RWPE2 (cell line): Measurements from ENCODE around the gene CYP2J2.
A peak's percentile ranks its signal among the peaks of the same experiment; 100 is the strongest.

ENCODE experiments used
- ATAC-seq: fragments of 200-7000 bp; cut with Tn5 transposase; 3 replicates; pipeline ENCODE4 v1.9.1; 2021; ENCODE audit warnings: low read depth
- DNase-seq: peaks from one replicate; pipeline ENCODE4 v3.0.0-alpha.2; 2020; ENCODE audit warnings: low spot score
- H3K27ac ChIP-seq: fragments of 450-650 bp; 2 replicates; pipeline ENCODE4 v1.5.1; 2017; ENCODE audit warnings: mild to moderate bottlenecking; ENCODE audit not compliant: poor library complexity, severe bottlenecking
- H3K27me3 ChIP-seq: fragments of 250-450 bp; sonication (Bioruptor Pico); 2 replicates; pipeline ENCODE4 v1.5.1; 2021; ENCODE audit warnings: mild to moderate bottlenecking, moderate library complexity; ENCODE audit not compliant: insufficient read depth, poor library complexity, severe bottlenecking
- H3K36me3 ChIP-seq: fragments of 250-450 bp; sonication (Bioruptor Pico); 2 replicates; pipeline ENCODE4 v1.5.1; 2020; ENCODE audit warnings: low read depth, mild to moderate bottlenecking, moderate library complexity
- H3K4me1 ChIP-seq: fragments of 250-450 bp; sonication (Bioruptor Pico); 2 replicates; pipeline ENCODE4 v1.5.1; 2021; ENCODE audit warnings: mild to moderate bottlenecking, moderate library complexity; ENCODE audit not compliant: insufficient read depth, poor library complexity, severe bottlenecking
- H3K4me3 ChIP-seq: fragments of 250-450 bp; sonication (Bioruptor Pico); 2 replicates; pipeline ENCODE4 v1.5.1; 2021; ENCODE audit warnings: mild to moderate bottlenecking, moderate library complexity; ENCODE audit not compliant: severe bottlenecking
- H3K9me3 ChIP-seq: fragments of 250-450 bp; sonication (Bioruptor Pico); 2 replicates; pipeline ENCODE4 v1.5.1; 2021; ENCODE audit warnings: mild to moderate bottlenecking, moderate library complexity; ENCODE audit not compliant: severe bottlenecking
- TF ChIP-seq, protein P1 (sequence below): fragments of 450-650 bp; IDR thresholded peaks from one replicate; pipeline ENCODE4 v1.5.1; 2017; ENCODE audit warnings: mild to moderate bottlenecking, moderate library complexity; ENCODE audit not compliant: poor library complexity, severe bottlenecking

CYP2J2 gene

DNA sequence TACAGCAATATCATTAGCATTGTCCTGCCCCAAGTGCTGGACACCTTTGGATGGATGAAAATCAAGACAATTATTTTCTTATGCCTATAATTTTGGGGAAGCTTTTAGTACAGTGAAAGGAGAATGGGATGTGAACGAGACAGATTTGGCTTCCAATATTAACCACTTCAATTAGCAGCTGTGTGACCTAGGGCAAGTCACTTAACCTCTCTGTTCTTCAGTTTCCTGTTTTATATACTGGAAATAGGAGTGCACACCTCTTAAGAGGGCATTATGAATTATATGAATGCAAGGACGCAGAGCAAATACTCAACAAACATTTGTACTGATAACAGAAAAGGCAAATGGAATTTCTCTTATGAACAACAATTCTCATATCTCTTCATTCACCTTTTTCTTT is 18.5 kb downstream of the CYP2J2 start:
- Histone ChIP-seq H3K27ac (no peak overlapping the region), H3K9me3 (no peaks in the 10 kb centered on the region), H3K27me3 (no peaks in the 10 kb centered on the region), H3K4me1 (no peaks in the 10 kb centered on the region), H3K36me3 (no peaks in the 10 kb centered on the region), H3K4me3 (no peak overlapping the region)
- ATAC-seq (no peak), DNase-seq (no peak)
- TF ChIP-seq, protein P1, sequence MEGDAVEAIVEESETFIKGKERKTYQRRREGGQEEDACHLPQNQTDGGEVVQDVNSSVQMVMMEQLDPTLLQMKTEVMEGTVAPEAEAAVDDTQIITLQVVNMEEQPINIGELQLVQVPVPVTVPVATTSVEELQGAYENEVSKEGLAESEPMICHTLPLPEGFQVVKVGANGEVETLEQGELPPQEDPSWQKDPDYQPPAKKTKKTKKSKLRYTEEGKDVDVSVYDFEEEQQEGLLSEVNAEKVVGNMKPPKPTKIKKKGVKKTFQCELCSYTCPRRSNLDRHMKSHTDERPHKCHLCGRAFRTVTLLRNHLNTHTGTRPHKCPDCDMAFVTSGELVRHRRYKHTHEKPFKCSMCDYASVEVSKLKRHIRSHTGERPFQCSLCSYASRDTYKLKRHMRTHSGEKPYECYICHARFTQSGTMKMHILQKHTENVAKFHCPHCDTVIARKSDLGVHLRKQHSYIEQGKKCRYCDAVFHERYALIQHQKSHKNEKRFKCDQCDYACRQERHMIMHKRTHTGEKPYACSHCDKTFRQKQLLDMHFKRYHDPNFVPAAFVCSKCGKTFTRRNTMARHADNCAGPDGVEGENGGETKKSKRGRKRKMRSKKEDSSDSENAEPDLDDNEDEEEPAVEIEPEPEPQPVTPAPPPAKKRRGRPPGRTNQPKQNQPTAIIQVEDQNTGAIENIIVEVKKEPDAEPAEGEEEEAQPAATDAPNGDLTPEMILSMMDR = no peak

DNA sequence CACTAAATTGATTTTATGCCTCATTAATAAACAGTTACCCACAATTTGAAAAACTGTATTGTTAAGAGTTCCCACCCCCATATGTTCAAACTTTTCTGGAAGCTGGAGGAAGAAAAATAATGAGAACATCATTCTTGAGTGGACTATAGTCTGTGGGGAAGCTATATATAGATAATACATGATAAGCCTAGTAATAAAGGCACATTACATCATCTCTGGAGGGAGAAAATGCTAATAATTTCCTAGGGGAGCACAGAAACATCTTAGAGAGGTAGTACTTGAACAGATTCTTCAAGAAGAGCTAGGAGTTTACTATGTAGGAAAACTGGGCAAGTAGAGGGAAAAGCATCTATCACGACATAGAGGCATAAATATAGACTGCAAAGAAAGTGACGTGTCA is 19.6 kb downstream of the CYP2J2 start:
- Histone ChIP-seq H3K4me1 (no peaks in the 10 kb centered on the region), H3K4me3 (no peak overlapping the region), H3K27ac (no peak overlapping the region), H3K27me3 (no peaks in the 10 kb centered on the region), H3K9me3 (no peaks in the 10 kb centered on the region), H3K36me3 (no peaks in the 10 kb centered on the region)
- DNase-seq (no peak), ATAC-seq (no peak)
- TF ChIP-seq, protein P1 = no peak

DNA sequence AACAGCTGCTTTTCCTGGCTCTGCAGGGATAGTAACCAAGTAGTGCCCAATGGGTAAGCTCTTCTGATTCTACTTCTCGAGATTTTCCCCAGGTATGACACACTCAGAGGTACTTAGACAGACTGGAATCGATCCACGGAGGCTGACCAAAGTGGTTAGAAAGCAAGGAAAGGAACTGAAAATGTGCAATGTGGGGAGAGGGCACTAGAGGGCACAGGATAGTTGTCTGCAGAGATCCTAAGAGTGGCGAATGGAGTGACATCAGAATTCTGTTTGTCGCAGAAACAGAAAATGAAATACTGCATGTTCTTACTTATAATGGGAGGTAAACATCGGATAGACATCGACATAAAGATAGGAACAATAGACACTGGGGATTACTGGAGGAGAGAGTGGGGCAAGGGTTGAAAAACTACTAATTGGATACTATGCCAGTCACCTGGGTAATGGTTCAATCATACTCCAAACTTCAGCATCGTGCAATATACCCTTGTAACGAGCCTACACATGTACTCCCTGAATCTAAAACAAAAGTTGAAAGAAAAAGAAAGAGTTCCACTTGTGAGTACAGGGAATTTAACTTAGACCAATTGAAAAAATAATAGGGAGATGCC is 23.3 kb downstream of the CYP2J2 start:
- DNase-seq = no peak
- no peak overlapping the region for H3K4me3 ChIP-seq
- TF ChIP-seq, protein P1 = peak; percentile 66
- no peaks in the 10 kb centered on the region for H3K36me3 ChIP-seq
- H3K4me1 ChIP-seq = no peaks in the 10 kb centered on the region
- peak; percentile 68 for ATAC-seq
- H3K27me3 ChIP-seq = no peaks in the 10 kb centered on the region
- H3K27ac ChIP-seq = no peak overlapping the region
- H3K9me3 ChIP-seq = no peaks in the 10 kb centered on the region

DNA sequence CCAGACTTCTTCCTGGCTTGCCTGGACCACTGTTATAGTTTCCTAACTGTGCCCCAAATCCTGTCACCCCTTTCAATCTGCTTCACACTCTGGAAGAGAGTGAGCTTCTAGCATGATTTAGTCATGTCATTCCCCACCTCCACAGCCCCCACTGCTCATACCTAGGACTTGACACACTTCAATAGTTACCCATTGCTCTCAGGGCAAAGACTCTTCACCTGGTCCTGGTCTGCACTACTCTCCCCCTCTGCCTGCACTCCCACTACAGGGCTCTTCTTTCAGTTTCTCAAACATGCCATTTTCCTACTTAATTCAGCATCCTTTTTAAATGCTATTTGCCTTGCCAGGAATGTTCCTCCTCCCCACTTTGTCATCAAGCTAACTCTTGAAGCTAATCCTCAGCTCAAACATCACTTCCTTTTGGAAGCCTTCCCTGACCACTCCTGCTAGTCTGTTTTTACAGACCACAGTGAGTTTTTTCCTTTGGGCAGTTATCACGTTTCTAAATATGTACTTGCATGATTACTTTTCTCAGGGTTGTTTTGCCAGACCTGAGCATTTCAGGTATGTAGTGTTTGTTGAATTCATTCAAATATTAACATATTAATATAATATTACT is 24.7 kb downstream of the CYP2J2 start:
- no peak overlapping the region for H3K4me3 ChIP-seq
- no peaks in the 10 kb centered on the region for H3K27me3 ChIP-seq
- no peaks in the 10 kb centered on the region for H3K9me3 ChIP-seq
- no peak for DNase-seq
- no peaks in the 10 kb centered on the region for H3K4me1 ChIP-seq
- ATAC-seq = no peak
- no peak overlapping the region for H3K27ac ChIP-seq
- TF ChIP-seq, protein P1 = no peak
- H3K36me3 ChIP-seq = no peaks in the 10 kb centered on the region

DNA sequence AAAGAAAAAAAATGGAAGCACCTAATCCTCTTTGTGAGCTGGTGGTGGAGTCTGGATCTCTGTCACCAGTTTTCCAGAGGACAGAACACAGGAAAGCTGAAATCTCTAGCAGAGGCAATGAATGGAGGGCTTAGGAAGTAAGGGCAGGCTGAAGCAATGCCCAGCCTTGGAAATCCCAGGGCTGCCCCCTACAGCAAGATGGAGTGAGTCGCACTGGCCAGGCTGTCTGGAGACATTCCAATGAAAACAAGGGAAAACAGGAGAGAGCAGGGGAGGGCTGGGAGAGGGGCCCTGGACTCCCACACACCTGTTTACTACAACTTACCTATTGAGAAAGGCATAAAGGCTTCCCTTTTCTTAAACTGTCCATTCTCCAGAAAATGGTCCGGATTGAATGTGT is 25.9 kb downstream of the CYP2J2 start:
- Histone ChIP-seq H3K36me3 (no peaks in the 10 kb centered on the region), H3K4me1 (no peaks in the 10 kb centered on the region), H3K27ac (no peak overlapping the region), H3K27me3 (no peaks in the 10 kb centered on the region), H3K4me3 (no peak overlapping the region), H3K9me3 (no peaks in the 10 kb centered on the region)
- TF ChIP-seq, protein P1 = no peak
- DNase-seq = no peak
- no peak for ATAC-seq
